BE2C (cell line): ENCODE data around the gene NOX3.

Experiments
- DNase-seq: peaks from one replicate; pipeline ENCODE4 v3.0.0-alpha.2; 2020
- H3K27me3 ChIP-seq: fragments of 250-450 bp; sonication (Bioruptor Pico); 2 replicates; pipeline ENCODE4 v1.5.1; 2020; ENCODE audit warnings: mild to moderate bottlenecking
- H3K36me3 ChIP-seq: fragments of 250-450 bp; sonication (Bioruptor Pico); 2 replicates; pipeline ENCODE4 v1.5.1; 2020; ENCODE audit warnings: mild to moderate bottlenecking
- H3K4me1 ChIP-seq: fragments of 250-450 bp; sonication (Bioruptor Pico); 2 replicates; pipeline ENCODE4 v1.5.1; 2020
- H3K4me3 ChIP-seq: 2 replicates; pipeline ENCODE4 v1.5.1; 2011; ENCODE audit warnings: low read depth, low read length
- H3K9me3 ChIP-seq: fragments of 250-450 bp; sonication (Bioruptor Pico); 2 replicates; pipeline ENCODE4 v1.5.1; 2020
- CTCF ChIP-seq: IDR thresholded peaks from 2 replicates; pipeline ENCODE4 v1.5.1; 2012; ENCODE audit warnings: mild to moderate bottlenecking, low read depth, low read length

Gene NOX3

DNA sequence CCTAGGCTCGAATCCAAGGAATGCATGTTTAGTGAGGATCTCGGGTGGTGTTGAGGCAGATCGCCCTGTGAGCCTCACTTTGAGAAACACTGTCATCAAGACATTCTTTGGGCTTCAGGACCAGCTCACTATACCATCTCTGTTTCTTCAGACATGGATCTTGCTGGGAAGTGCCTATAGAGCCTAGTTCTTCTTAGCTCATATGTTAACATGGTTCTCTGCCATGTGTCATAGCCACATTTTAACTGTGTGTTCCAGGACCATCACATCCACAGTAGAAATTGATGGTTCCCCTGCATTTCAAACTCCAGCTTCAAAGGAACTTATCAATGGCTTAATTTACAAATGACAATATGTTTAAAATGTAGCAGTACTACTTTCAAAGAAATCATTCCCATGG lies 57.4 kb downstream of the NOX3 start:
- DNase-seq = no peak
- TF ChIP-seq CTCF = no peak
- H3K36me3 ChIP-seq = no peaks in the 10 kb centered on the region
- H3K9me3 ChIP-seq = no peaks in the 10 kb centered on the region
- H3K4me1 ChIP-seq = peaks cover 58% of the 10 kb centered on the region
- H3K4me3 ChIP-seq = no peak overlapping the region
- H3K27me3 ChIP-seq = no peaks in the 10 kb centered on the region

DNA sequence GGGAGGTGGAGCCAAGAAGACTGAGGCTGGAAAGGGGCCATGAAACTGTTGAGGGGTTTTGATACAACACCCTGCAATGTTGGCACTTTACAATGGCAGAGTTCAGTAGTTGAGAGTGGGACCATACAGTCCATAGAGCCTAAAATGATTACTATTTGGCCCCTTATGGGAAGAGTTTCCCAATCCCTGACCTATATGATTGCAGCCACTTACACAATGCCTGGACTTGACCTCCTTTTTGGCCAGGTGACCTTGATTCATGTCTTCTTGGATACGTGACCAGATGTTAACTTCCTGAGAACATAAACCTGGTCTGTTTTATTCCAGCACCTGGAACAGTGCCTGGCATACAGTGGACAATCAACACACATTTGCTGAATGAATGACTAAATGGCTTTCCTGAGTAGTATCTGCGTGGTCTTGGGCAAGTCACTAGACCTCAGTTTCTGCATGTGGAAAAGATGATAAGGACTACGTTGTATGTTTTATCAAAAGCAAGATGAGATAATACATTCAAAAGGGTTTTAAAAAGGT lies 58.4 kb downstream of the NOX3 start:
- H3K4me3 ChIP-seq = no peak overlapping the region
- no peaks in the 10 kb centered on the region for H3K27me3 ChIP-seq
- H3K9me3 ChIP-seq = no peaks in the 10 kb centered on the region
- TF ChIP-seq CTCF = no peak
- peaks cover 52% of the 10 kb centered on the region for H3K4me1 ChIP-seq
- H3K36me3 ChIP-seq = no peaks in the 10 kb centered on the region
- peak; percentile 26 for DNase-seq

DNA sequence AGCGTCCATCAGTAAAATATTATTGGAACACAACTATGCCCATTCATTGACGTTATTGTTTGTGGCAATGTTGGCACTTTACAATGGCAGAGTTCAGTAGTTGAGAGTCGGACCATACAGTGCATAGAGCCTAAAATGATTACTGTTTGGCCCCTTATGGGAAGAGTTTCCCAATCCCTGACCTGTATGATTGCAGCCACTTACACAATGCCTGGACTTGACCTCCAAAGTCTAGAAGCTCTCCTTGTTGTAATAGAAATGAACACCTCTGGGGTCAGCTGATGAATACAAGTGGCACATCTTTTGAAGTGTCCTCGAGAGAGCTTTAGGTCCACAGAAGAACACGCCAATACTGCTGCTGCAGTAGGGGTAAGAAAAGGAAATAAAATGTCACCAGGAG lies 59.0 kb downstream of the NOX3 start:
- no peak for DNase-seq
- peaks cover 46% of the 10 kb centered on the region for H3K4me1 ChIP-seq
- no peaks in the 10 kb centered on the region for H3K9me3 ChIP-seq
- H3K4me3 ChIP-seq = no peak overlapping the region
- no peaks in the 10 kb centered on the region for H3K27me3 ChIP-seq
- no peak for TF ChIP-seq CTCF
- no peaks in the 10 kb centered on the region for H3K36me3 ChIP-seq

DNA sequence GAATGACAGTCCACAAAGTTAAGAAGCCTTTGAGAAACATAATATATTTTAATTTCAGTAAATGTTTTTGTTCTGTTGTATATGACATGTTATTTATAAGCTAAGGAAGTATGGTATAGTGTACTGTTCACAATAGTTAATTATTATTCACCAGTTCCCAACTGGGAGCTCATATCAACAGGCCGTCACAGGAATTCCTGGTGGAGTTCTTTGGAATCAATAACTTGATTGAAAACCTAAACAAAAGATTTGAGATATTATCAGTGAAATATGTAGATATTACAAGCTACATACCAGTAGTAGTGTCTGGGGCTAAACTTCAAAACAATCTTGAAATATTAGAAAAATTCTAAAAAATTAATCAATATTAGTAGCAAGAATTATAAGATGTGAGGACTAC lies 60.3 kb downstream of the NOX3 start:
- DNase-seq = no peak
- no peak overlapping the region for H3K4me3 ChIP-seq
- no peak for TF ChIP-seq CTCF
- peaks cover 38% of the 10 kb centered on the region for H3K4me1 ChIP-seq
- no peaks in the 10 kb centered on the region for H3K9me3 ChIP-seq
- H3K36me3 ChIP-seq = no peaks in the 10 kb centered on the region
- no peaks in the 10 kb centered on the region for H3K27me3 ChIP-seq

DNA sequence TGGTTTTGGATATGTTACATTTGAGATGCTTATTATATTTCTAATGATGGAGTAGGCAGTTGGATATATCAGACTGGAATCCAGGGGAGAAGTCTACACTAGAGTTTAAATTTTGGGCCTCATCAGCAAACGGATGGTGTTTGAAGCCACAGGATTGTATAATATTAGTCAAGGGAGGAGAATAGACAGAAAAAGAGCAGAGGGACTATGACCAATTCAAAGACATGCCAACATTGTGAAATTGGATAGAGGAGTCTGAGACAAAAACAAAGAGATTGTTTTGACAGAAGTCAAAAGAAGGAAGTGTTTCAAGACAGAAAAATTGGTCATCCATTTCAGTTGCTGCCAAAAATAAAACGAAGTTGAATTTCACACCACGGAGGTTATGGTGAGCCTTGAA lies 66.5 kb downstream of the NOX3 start:
- no peaks in the 10 kb centered on the region for H3K4me1 ChIP-seq
- no peak overlapping the region for H3K4me3 ChIP-seq
- no peaks in the 10 kb centered on the region for H3K9me3 ChIP-seq
- no peaks in the 10 kb centered on the region for H3K27me3 ChIP-seq
- no peak for DNase-seq
- TF ChIP-seq CTCF = no peak
- no peaks in the 10 kb centered on the region for H3K36me3 ChIP-seq

- Histone ChIP-seq H3K9me3 (no peaks in the 10 kb centered on the region), H3K4me1 (no peaks in the 10 kb centered on the region), H3K27me3 (no peaks in the 10 kb centered on the region), H3K36me3 (no peaks in the 10 kb centered on the region), H3K4me3 (no peak overlapping the region)
- DNase-seq = no peak
- TF ChIP-seq CTCF = no peak
Observed at GRCh38 chr6:155388591-155388990, 67.0 kb downstream of the NOX3 start.
